Measurements from ENCODE around the gene TMPRSS4. TPM values are rescaled to one million over a fixed set of nuclear protein-coding genes. Genes with fewer than 3 reads are reported as not detected.

Gene TMPRSS4
- total RNA-seq, 1 experiment from 2014 or later: 1.4 TPM

- DNase-seq (ENCODE audit: low spot score) (no peak), ATAC-seq (no peak)
- TF ChIP-seq NR3C1 (CRISPR knock-in tag; conservative IDR thresholded peaks at IDR 0.05; ENCODE audit: low read depth): no peak
- no peak for TF ChIP-seq ELF4 (CRISPR knock-in tag; IDR thresholded peaks at IDR 0.05; ENCODE audit: low read depth)
- TF ChIP-seq ZSCAN18 (CRISPR knock-in tag; IDR thresholded peaks at IDR 0.05): no peak
- no peak for TF ChIP-seq ETV6 (CRISPR knock-in tag; IDR thresholded peaks at IDR 0.05)
- no peak for TF ChIP-seq ZNF425 (CRISPR knock-in tag; conservative IDR thresholded peaks at IDR 0.05)
- TF ChIP-seq SP1 (CRISPR knock-in tag; conservative IDR thresholded peaks at IDR 0.05): no peak
- no peaks in the 10 kb centered on the region for H3K9me3 Mint-ChIP-seq
- no peak overlapping the region for H3K27ac Mint-ChIP-seq
- H3K4me1 Mint-ChIP-seq: peaks cover 36% of the 10 kb centered on the region
- peaks cover 78% of the 10 kb centered on the region for H3K27me3 Mint-ChIP-seq (ENCODE audit: low read depth)
- ChIA-PET POLR2A (interaction anchor here (1.1 kb wide), 1 partner anchor 13 kb away, joined by 3 read pairs; no protein-coding TSS in a partner anchor), CTCF (interaction anchor here (0.6 to 3.9 kb wide), 7 partner anchors 11 to 263 kb away, joined by 3 to 153 read pairs (median 16); no protein-coding TSS in a partner anchor)
- H3K4me3 Mint-ChIP-seq: no peak overlapping the region
- H3K36me3 Mint-ChIP-seq: no peaks in the 10 kb centered on the region
Measured at GRCh38 chr11:118170231-118170630, 93.4 kb downstream of the TMPRSS4 start.

- no peaks in the 10 kb centered on the region for H3K9me3 Mint-ChIP-seq
- CTCF ChIA-PET: interaction anchor here (0.5 to 3.9 kb wide), 44 partner anchors 8 to 363 kb away, joined by 3 to 153 read pairs (median 5); partner anchors contain the start of genes MPZL2, MPZL3, SCN4B and SMIM35
- ATAC-seq (no peak), DNase-seq (ENCODE audit: low spot score) (no peak)
- peaks cover 42% of the 10 kb centered on the region for H3K4me1 Mint-ChIP-seq
- POLR2A ChIA-PET: interaction anchor here (0.7 to 1.2 kb wide), 3 partner anchors 14 to 27 kb away, joined by 3 to 4 read pairs (median 3); partner anchors contain the start of gene SCN4B
- no peaks in the 10 kb centered on the region for H3K36me3 Mint-ChIP-seq
- H3K27me3 Mint-ChIP-seq (ENCODE audit: low read depth): peaks cover 84% of the 10 kb centered on the region
- no peak overlapping the region for H3K27ac Mint-ChIP-seq
- H3K4me3 Mint-ChIP-seq: peak overlapping the region; percentile 64
- no peak for TF ChIP-seq ZNF219 (CRISPR knock-in tag; IDR thresholded peaks at IDR 0.05; ENCODE audit: borderline replicate concordance)
Measured at GRCh38 chr11:118170882-118171268, 94.0 kb downstream of the TMPRSS4 start.

Other genes with a start within 250 kb of the TMPRSS4 start
- gene FXYD6, start 200.4 kb upstream of the TMPRSS4 start, total RNA-seq (2021): 26.2 to 31.6 TPM (median 30.1 TPM) in 3 replicates
- 0.62 to 1.1 TPM (median 0.63 TPM) in 3 replicates for gene TMPRSS13, start 147.7 kb upstream of the TMPRSS4 start, total RNA-seq (2021)
- 0.41 to 0.74 TPM (median 0.71 TPM) in 3 replicates for gene IL10RA, start 90.7 kb upstream of the TMPRSS4 start, total RNA-seq (2021)
- not detected in 3 replicates for gene SMIM35, start 9.9 kb downstream of the TMPRSS4 start, total RNA-seq (2021)
- 3.5 to 4.5 TPM (median 4.4 TPM) in 3 replicates for gene SCN4B, start 75.7 kb downstream of the TMPRSS4 start, total RNA-seq (2021)
- gene SCN2B, start 99.6 kb downstream of the TMPRSS4 start, total RNA-seq (2021): 0.16 to 0.37 TPM (median 0.20 TPM) in 3 replicates
- gene JAML, start 147.9 kb downstream of the TMPRSS4 start, total RNA-seq (2021): 0.24 to 0.37 TPM in 2 of 3 replicates, not detected in the other
- 1.6 to 2.1 TPM (median 2.0 TPM) in 3 replicates for gene MPZL3, start 175.3 kb downstream of the TMPRSS4 start, total RNA-seq (2021)
- 1.2 to 1.8 TPM (median 1.4 TPM) in 3 replicates for gene MPZL2, start 187.2 kb downstream of the TMPRSS4 start, total RNA-seq (2021)
- 0.85 to 1.0 TPM (median 0.87 TPM) in 3 replicates for gene CD3E, start 227.7 kb downstream of the TMPRSS4 start, total RNA-seq (2021)

All from WTC11 (cell line).